NOMO-1 treated with DMSO at 0.1 percent for 48 hours (cell line): Measurements from ENCODE around the gene ZNF787.
"Not testable (repeated sequence)": the region's sequence is repeated elsewhere in the genome, so short reads cannot be mapped to it uniquely, and the experiment has no call there.

Experiments used
- DNase-seq: peaks from one replicate; lab custom pipeline; 2025; ENCODE audit not compliant: unreplicated experiment; lab: John Stamatoyannopoulos, UW

Gene ZNF787

DNA sequence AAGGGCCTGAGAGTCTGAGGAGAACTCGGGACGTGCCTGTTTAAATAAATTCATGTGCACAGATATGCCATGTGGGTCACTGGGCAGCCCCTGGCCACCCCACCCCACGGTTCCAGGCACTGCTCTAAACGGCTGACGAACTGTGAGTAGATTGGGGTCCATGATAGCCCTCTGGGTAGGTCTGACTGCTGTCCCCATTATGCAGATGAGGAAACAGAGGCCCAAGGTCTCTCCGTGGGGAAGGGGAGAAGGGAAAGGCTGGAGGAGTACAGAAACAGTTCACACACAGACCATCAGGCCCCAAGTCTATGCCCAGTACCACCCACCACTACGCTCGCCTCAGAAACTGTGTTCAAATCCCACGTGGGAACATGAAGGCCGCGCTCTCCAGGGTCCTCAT, 14.1 kb downstream of the ZNF787 start:
- no peak for DNase-seq

- no peak for DNase-seq
Observed at GRCh38 chr19:56106397-56106849, 14.7 kb downstream of the ZNF787 start.

- DNase-seq: not testable (repeated sequence)
Observed at GRCh38 chr19:56105831-56106396, 15.2 kb downstream of the ZNF787 start.

- no peak for DNase-seq
Observed at GRCh38 chr19:56105090-56105701, 15.9 kb downstream of the ZNF787 start.

DNA sequence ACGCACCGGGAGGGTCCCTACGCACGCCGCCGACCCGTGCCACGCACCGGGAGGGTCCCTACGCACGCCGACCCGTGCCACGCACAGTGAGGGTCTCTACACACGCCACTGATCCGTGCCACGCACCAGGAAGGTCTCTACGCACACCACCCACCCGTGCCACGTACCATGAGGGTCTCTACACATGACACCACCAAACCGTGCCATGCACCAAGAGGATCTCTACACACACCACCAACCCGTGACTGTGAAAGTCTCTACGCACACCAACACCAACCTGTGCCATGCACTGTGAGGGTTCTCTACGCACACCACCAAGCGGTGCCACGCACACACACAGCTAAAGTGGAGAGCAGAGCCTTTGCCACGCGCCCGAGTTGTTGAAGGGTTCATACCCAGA, 16.7 kb downstream of the ZNF787 start:
- no peak for DNase-seq

- DNase-seq: no peak
Observed at GRCh38 chr19:56103027-56103614, 18.0 kb downstream of the ZNF787 start.

DNA sequence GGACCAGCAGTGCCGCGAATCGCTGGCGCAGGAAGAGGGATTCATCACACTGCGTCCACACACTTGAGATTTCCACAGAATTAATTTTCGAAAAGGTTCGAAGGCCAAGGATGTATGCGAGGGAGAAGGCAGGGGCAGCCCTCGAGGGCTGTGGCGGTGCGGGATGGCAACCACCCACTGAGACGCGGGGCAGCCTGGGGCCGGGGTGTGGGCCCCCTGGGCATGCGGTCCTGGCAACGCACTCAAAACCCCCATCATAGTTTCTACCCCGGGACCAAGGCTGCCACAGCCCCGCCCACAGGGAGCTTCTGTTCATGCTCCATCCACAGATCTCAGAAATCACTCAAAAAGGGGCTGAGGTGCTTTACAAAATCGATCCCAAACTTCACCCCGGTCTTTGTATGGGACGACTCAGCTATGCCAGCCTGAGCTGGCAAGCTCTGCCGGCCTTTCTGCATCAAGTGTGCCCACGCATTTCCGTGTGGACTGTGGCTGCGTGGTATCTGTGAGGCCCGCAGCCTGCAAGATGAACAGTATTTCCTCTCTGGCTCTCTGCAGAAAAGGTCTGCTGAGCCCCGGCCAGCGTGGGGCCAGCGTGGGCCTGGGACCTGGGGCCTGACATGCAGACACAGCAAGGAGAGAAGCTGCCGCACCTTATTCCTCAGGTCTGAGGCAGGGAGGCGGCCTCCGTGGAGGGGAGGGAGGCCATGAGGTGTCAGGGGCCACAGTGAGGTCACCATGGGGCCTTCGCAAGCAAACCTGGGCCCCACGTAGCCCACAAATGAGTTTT, 19.2 kb downstream of the ZNF787 start:
- no peak for DNase-seq

DNA sequence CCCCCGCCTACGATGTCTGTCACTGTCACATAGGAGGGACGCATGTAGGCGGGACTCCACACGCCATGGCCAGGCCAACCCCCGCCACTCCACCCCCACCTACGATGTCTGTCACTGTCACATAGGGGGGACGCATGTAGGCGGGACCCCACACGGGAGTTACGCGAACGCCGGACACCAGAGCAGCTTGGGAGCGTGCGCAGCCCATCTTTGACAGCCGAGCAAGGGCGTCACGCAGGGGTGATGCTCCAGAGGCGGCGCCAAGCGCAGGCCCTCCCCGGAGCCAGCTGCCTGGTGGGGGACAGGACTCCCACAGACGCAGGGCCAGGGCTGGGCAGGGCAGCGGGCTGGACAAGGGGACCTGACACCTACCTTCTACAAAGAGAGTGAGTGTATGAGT, 20.0 kb downstream of the ZNF787 start:
- no peak for DNase-seq

GRCh38 chr19:56099638-56100539, 21.2 kb downstream of the ZNF787 start:
- DNase-seq: no peak

- DNase-seq: no peak
Observed at GRCh38 chr19:56098731-56099568, 22.1 kb downstream of the ZNF787 start.

GRCh38 chr19:56098237-56098636, 22.9 kb downstream of the ZNF787 start:
- not testable (repeated sequence) for DNase-seq

GRCh38 chr19:56097776-56098175, 23.3 kb downstream of the ZNF787 start:
- no peak for DNase-seq

DNA sequence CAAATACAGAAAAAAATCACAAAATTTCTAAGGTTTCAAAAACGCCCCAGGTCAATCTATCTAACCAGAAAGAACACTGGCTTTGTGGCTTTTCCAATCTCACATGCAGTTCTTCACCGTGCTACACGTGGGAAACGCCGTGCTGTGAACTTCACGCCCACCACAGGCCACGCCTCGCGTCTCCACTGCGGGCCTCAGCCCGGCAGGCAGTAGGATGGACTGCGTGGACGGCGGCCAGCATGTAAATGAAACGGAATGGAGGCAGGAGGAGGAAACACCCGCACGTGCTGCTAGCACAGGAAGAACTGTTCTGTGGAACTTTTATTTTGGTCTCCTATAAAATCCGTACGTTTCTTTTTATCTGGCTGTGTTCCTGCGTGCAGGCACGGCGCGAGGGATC, 23.8 kb downstream of the ZNF787 start:
- DNase-seq: no peak

- no peak for DNase-seq
Observed at GRCh38 chr19:56096665-56097064, 24.4 kb downstream of the ZNF787 start.

GRCh38 chr19:56094449-56094848, 26.6 kb downstream of the ZNF787 start:
- no peak for DNase-seq

DNA sequence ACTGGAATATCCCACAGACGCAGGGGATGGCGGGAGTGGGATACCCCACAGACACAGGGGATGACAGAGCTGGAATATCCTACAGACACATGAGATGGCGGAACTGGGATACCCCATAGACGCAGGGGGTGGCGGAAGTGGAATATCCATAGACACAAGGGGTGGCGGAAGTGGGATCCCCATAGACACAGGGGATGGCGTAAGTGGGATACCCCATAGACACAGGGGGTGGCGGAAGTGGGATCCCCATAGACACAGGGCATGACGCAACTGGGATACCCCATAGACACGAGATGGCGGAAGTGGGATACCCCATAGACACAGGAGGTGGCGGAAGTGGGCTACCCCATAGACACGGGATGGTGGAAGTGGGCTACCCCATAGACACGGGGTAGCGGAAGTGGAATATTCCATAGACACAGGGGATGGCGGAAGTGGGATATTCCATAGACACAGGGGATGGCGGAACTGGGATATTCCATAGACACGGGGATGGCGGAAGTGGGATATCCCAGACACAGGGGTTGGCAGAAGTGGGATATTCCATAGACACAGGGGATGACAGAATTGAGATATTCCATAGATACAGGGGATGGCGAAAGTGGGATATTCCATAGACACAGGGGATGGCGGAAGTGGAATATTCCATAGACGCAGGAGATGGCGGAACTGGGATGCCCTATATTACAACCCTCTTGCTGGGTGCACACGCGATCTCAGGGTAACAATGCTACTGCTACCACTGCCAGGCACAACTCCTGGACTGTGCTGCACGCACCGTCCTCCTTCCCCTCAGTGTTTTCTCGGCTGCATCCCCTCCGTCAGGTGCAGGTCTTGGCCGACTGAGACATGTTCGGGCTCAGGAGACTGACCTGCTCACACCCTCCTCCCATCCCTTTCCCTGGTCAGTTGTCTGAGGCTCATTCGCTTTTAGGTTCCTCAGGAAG, 28.1 kb downstream of the ZNF787 start:
- DNase-seq: no peak

GRCh38 chr19:56091751-56092546, 29.1 kb downstream of the ZNF787 start:
- no peak for DNase-seq

GRCh38 chr19:56091066-56091490, 30.0 kb downstream of the ZNF787 start:
- no peak for DNase-seq
